Osteoblast (primary cell): ENCODE results near the gene DUSP22. TPM values are rescaled to one million over a fixed set of nuclear protein-coding genes. Genes with fewer than 3 reads are reported as not detected.

Experiments used
- DNase-seq: peaks from one replicate; pipeline ENCODE4 v3.0.0; 2011; ENCODE audit warnings: low spot score, mixed read lengths; ENCODE audit not compliant: insufficient read length; ENCODE audit errors: missing footprints
- H2AFZ ChIP-seq: 2 replicates; pipeline ENCODE4 v1.6.0; 2011; ENCODE audit warnings: mild to moderate bottlenecking, low read length
- H3K27ac ChIP-seq: 2 replicates; pipeline ENCODE4 v1.5.1; 2011; ENCODE audit warnings: mild to moderate bottlenecking, low read depth, low read length, moderate library complexity
- H3K27me3 ChIP-seq: 2 replicates; pipeline ENCODE4 v1.6.0; 2012; ENCODE audit warnings: mild to moderate bottlenecking, control low read depth, inconsistent platforms, low read length, moderate library complexity; ENCODE audit not compliant: insufficient read depth
- H3K36me3 ChIP-seq: 2 replicates; pipeline ENCODE4 v1.5.1; 2011; ENCODE audit warnings: mild to moderate bottlenecking, low read length, control low read depth, moderate library complexity; ENCODE audit not compliant: insufficient read depth
- H3K4me1 ChIP-seq: 2 replicates; pipeline ENCODE4 v1.5.1; 2011; ENCODE audit warnings: mild to moderate bottlenecking, low read length, control low read depth, moderate library complexity; ENCODE audit not compliant: insufficient read depth
- H3K4me2 ChIP-seq: 2 replicates; pipeline ENCODE4 v1.6.0; 2011; ENCODE audit warnings: mild to moderate bottlenecking, low read length; ENCODE audit not compliant: insufficient read depth
- H3K4me3 ChIP-seq: fragments of 200-600 bp; sonication (generic); 3 replicates; pipeline ENCODE4 v1.5.1; 2012; ENCODE audit warnings: mild to moderate bottlenecking, low read length, inconsistent platforms; ENCODE audit not compliant: insufficient read depth
- H3K79me2 ChIP-seq: 2 replicates; pipeline ENCODE4 v1.6.0; 2012; ENCODE audit warnings: mild to moderate bottlenecking, low read length, control low read depth, inconsistent platforms; ENCODE audit not compliant: insufficient read depth
- H3K9me3 ChIP-seq: 2 replicates; pipeline ENCODE4 v1.5.1; 2011; ENCODE audit warnings: low read depth, low read length, control low read depth
- H4K20me1 ChIP-seq: 2 replicates; pipeline ENCODE4 v1.6.0; 2012; ENCODE audit warnings: mild to moderate bottlenecking, low read length, control low read depth; ENCODE audit not compliant: insufficient read depth
- CTCF ChIP-seq: IDR thresholded peaks from 2 replicates; pipeline ENCODE4 v1.5.1; 2011; ENCODE audit warnings: mild to moderate bottlenecking, low read depth, low read length, moderate library complexity; ENCODE audit errors: extremely low read depth
- total RNA-seq: library from RNA; depleted of rRNA; stranded (reverse); fragments of >200 nt; gene quantifications from 2 replicates; pipeline ENCODE4 v1.2.3, GENCODE V29; 2012

Gene DUSP22
- total RNA-seq, 1 donor: 18.1 TPM

GRCh38 chr6:315921-316752 lies 23.9 kb downstream of the DUSP22 start:
- Histone ChIP-seq H3K27me3 (no peaks in the 10 kb centered on the region), H3K4me3 (no peak overlapping the region), H2AFZ (no peak overlapping the region), H3K4me1 (no peaks in the 10 kb centered on the region), H3K79me2 (no peaks in the 10 kb centered on the region), H3K36me3 (no peaks in the 10 kb centered on the region), H3K27ac (no peak overlapping the region), H4K20me1 (peaks cover 4% of the 10 kb centered on the region), H3K4me2 (no peak overlapping the region), H3K9me3 (no peaks in the 10 kb centered on the region)
- no peak for DNase-seq
- no peak for TF ChIP-seq CTCF

GRCh38 chr6:316753-317038 lies 24.4 kb downstream of the DUSP22 start:
- no peak for TF ChIP-seq CTCF
- no peaks in the 10 kb centered on the region for H3K27me3 ChIP-seq
- DNase-seq: no peak
- H3K27ac ChIP-seq: no peak overlapping the region
- peaks cover 4% of the 10 kb centered on the region for H4K20me1 ChIP-seq
- no peaks in the 10 kb centered on the region for H3K4me1 ChIP-seq
- no peak overlapping the region for H2AFZ ChIP-seq
- H3K9me3 ChIP-seq: no peaks in the 10 kb centered on the region
- no peak overlapping the region for H3K4me2 ChIP-seq
- H3K36me3 ChIP-seq: no peaks in the 10 kb centered on the region
- H3K4me3 ChIP-seq: no peak overlapping the region
- no peaks in the 10 kb centered on the region for H3K79me2 ChIP-seq

- H3K79me2 ChIP-seq: no peaks in the 10 kb centered on the region
- no peaks in the 10 kb centered on the region for H3K27me3 ChIP-seq
- no peak overlapping the region for H2AFZ ChIP-seq
- H4K20me1 ChIP-seq: peaks cover 4% of the 10 kb centered on the region
- no peak overlapping the region for H3K4me3 ChIP-seq
- H3K27ac ChIP-seq: no peak overlapping the region
- no peaks in the 10 kb centered on the region for H3K36me3 ChIP-seq
- H3K9me3 ChIP-seq: no peaks in the 10 kb centered on the region
- TF ChIP-seq CTCF: no peak
- H3K4me1 ChIP-seq: no peaks in the 10 kb centered on the region
- H3K4me2 ChIP-seq: no peak overlapping the region
- no peak for DNase-seq
Observed at GRCh38 chr6:317060-317447, 24.8 kb downstream of the DUSP22 start.

GRCh38 chr6:317448-318144 lies 25.3 kb downstream of the DUSP22 start:
- Histone ChIP-seq H3K27me3 (no peaks in the 10 kb centered on the region), H2AFZ (no peak overlapping the region), H4K20me1 (peaks cover 4% of the 10 kb centered on the region), H3K9me3 (no peaks in the 10 kb centered on the region), H3K4me2 (no peak overlapping the region), H3K79me2 (no peaks in the 10 kb centered on the region), H3K27ac (no peak overlapping the region), H3K36me3 (no peaks in the 10 kb centered on the region), H3K4me3 (no peak overlapping the region), H3K4me1 (no peaks in the 10 kb centered on the region)
- no peak for TF ChIP-seq CTCF
- no peak for DNase-seq
